SK-N-MC (cell line): ENCODE data around the gene LGR6.

Source experiments
- EZH2 ChIP-seq: fragments of 200-600 bp; sonication (generic); IDR thresholded peaks from one replicate; pipeline ENCODE4 v1.6.1; 2017; ENCODE audit warnings: antibody characterized with exemption
- FOXP2 ChIP-seq: optimal IDR thresholded peaks from 2 replicates; pipeline ENCODE3; 2011; ENCODE audit warnings: mild to moderate bottlenecking, moderate library complexity; ENCODE audit not compliant: insufficient read depth; ENCODE audit errors: extremely low read length, control extremely low read depth

GRCh38 chr1:202329891-202330290 is 136.3 kb downstream of the LGR6 start:
- TF ChIP-seq EZH2 = no peak
- TF ChIP-seq FOXP2 = no peak
